ENCODE measurements around the gene NEURL3.

The NEURL3 gene

GRCh38 chr2:96547203-96547641 is 42.1 kb upstream of the NEURL3 start:
- H3K9me3 Mint-ChIP-seq = no peaks in the 10 kb centered on the region
- H3K27me3 Mint-ChIP-seq = no peaks in the 10 kb centered on the region
- peak overlapping the region; percentile 10 for H3K27ac Mint-ChIP-seq
- peaks cover 54% of the 10 kb centered on the region for H3K4me1 Mint-ChIP-seq
- DNase-seq (no peak), ATAC-seq (no peak)
- no peak overlapping the region for H3K4me3 Mint-ChIP-seq
- peaks cover 55% of the 10 kb centered on the region for H3K36me3 Mint-ChIP-seq (ENCODE audit: low read depth)

GRCh38 chr2:96546797-96547196 is 41.6 kb upstream of the NEURL3 start:
- Mint-ChIP-seq H3K27ac (no peak overlapping the region), H3K27me3 (no peaks in the 10 kb centered on the region), H3K36me3 (ENCODE audit: low read depth) (peaks cover 54% of the 10 kb centered on the region), H3K4me1 (peaks cover 57% of the 10 kb centered on the region), H3K9me3 (no peaks in the 10 kb centered on the region), H3K4me3 (no peak overlapping the region)
- no peak for ATAC-seq
- no peak for DNase-seq

- DNase-seq = peak; percentile 40
- Mint-ChIP-seq H3K27me3 (no peaks in the 10 kb centered on the region), H3K4me3 (peak overlapping the region; percentile 49), H3K9me3 (no peaks in the 10 kb centered on the region), H3K27ac (peak overlapping the region; percentile 71), H3K36me3 (ENCODE audit: low read depth) (peaks cover 58% of the 10 kb centered on the region), H3K4me1 (peaks cover 62% of the 10 kb centered on the region)
- peak; percentile 47 for ATAC-seq
Measured at GRCh38 chr2:96546321-96546720, 41.2 kb upstream of the NEURL3 start.

- Mint-ChIP-seq H3K27ac (no peak overlapping the region), H3K4me3 (no peak overlapping the region), H3K36me3 (ENCODE audit: low read depth) (peaks cover 72% of the 10 kb centered on the region), H3K27me3 (no peaks in the 10 kb centered on the region), H3K9me3 (no peaks in the 10 kb centered on the region), H3K4me1 (peaks cover 84% of the 10 kb centered on the region)
- ATAC-seq = no peak
- no peak for DNase-seq
Measured at GRCh38 chr2:96542357-96542977, 37.3 kb upstream of the NEURL3 start.

- Mint-ChIP-seq H3K9me3 (no peaks in the 10 kb centered on the region), H3K4me1 (peaks cover 76% of the 10 kb centered on the region), H3K27ac (no peak overlapping the region), H3K4me3 (peak overlapping the region; percentile 11), H3K36me3 (ENCODE audit: low read depth) (peaks cover 66% of the 10 kb centered on the region), H3K27me3 (no peaks in the 10 kb centered on the region)
- no peak for ATAC-seq
- DNase-seq = no peak
Measured at GRCh38 chr2:96541398-96542152, 36.4 kb upstream of the NEURL3 start.

GRCh38 chr2:96540136-96540535 is 35.0 kb upstream of the NEURL3 start:
- Mint-ChIP-seq H3K4me3 (peak overlapping the region; percentile 89), H3K4me1 (peaks cover 70% of the 10 kb centered on the region), H3K27me3 (no peaks in the 10 kb centered on the region), H3K9me3 (no peaks in the 10 kb centered on the region), H3K27ac (no peak overlapping the region), H3K36me3 (ENCODE audit: low read depth) (peaks cover 55% of the 10 kb centered on the region)
- DNase-seq (no peak), ATAC-seq (no peak)

- ATAC-seq (peak; percentile 2), DNase-seq (no peak)
- no peaks in the 10 kb centered on the region for H3K27me3 Mint-ChIP-seq
- no peaks in the 10 kb centered on the region for H3K9me3 Mint-ChIP-seq
- peaks cover 49% of the 10 kb centered on the region for H3K36me3 Mint-ChIP-seq (ENCODE audit: low read depth)
- H3K27ac Mint-ChIP-seq = peak overlapping the region; percentile 96
- H3K4me1 Mint-ChIP-seq = peaks cover 63% of the 10 kb centered on the region
- peak overlapping the region; percentile 89 for H3K4me3 Mint-ChIP-seq
Measured at GRCh38 chr2:96539215-96539920, 34.2 kb upstream of the NEURL3 start.

GRCh38 chr2:96538487-96539214 is 33.5 kb upstream of the NEURL3 start:
- H3K36me3 Mint-ChIP-seq (ENCODE audit: low read depth) = peaks cover 41% of the 10 kb centered on the region
- peak overlapping the region; percentile 89 for H3K4me3 Mint-ChIP-seq
- H3K27me3 Mint-ChIP-seq = no peaks in the 10 kb centered on the region
- H3K9me3 Mint-ChIP-seq = no peaks in the 10 kb centered on the region
- DNase-seq = peak; percentile 93
- H3K27ac Mint-ChIP-seq = peak overlapping the region; percentile 96
- ATAC-seq = peak; percentile 57
- H3K4me1 Mint-ChIP-seq = peaks cover 60% of the 10 kb centered on the region

GRCh38 chr2:96537734-96538486 is 32.8 kb upstream of the NEURL3 start:
- ATAC-seq = peak; percentile 30
- peak; percentile 58 for DNase-seq
- Mint-ChIP-seq H3K4me1 (peaks cover 60% of the 10 kb centered on the region), H3K4me3 (peak overlapping the region; percentile 89), H3K27me3 (no peaks in the 10 kb centered on the region), H3K27ac (peak overlapping the region; percentile 96), H3K36me3 (ENCODE audit: low read depth) (peaks cover 34% of the 10 kb centered on the region), H3K9me3 (no peaks in the 10 kb centered on the region)

GRCh38 chr2:96537066-96537733 is 32.0 kb upstream of the NEURL3 start:
- peaks cover 62% of the 10 kb centered on the region for H3K4me1 Mint-ChIP-seq
- DNase-seq (peak; percentile 86), ATAC-seq (peak; percentile 37)
- no peaks in the 10 kb centered on the region for H3K9me3 Mint-ChIP-seq
- peak overlapping the region; percentile 86 for H3K27ac Mint-ChIP-seq
- H3K27me3 Mint-ChIP-seq = no peaks in the 10 kb centered on the region
- H3K36me3 Mint-ChIP-seq (ENCODE audit: low read depth) = peaks cover 29% of the 10 kb centered on the region
- H3K4me3 Mint-ChIP-seq = peak overlapping the region; percentile 89

GRCh38 chr2:96536445-96537065 is 31.4 kb upstream of the NEURL3 start, which contains the start of gene ARID5A:
ARID5A (plus strand) TSS chr2:96536752; CDS start chr2:96536827, 75 bp downstream.
- H3K36me3 Mint-ChIP-seq (ENCODE audit: low read depth) = peaks cover 26% of the 10 kb centered on the region
- H3K27ac Mint-ChIP-seq = peak within 1 kb of the TSS; percentile 86
- peak within 1 kb of the TSS; percentile 89 for H3K4me3 Mint-ChIP-seq
- no peaks in the 10 kb centered on the region for H3K9me3 Mint-ChIP-seq
- DNase-seq (peak; percentile 93), ATAC-seq (peak; percentile 62)
- H3K27me3 Mint-ChIP-seq = no peaks in the 10 kb centered on the region
- peaks cover 63% of the 10 kb centered on the region for H3K4me1 Mint-ChIP-seq

- H3K36me3 Mint-ChIP-seq (ENCODE audit: low read depth) = peaks cover 19% of the 10 kb centered on the region
- H3K4me1 Mint-ChIP-seq = peaks cover 66% of the 10 kb centered on the region
- no peak overlapping the region for H3K4me3 Mint-ChIP-seq
- no peaks in the 10 kb centered on the region for H3K27me3 Mint-ChIP-seq
- ATAC-seq = no peak
- no peaks in the 10 kb centered on the region for H3K9me3 Mint-ChIP-seq
- no peak overlapping the region for H3K27ac Mint-ChIP-seq
- DNase-seq = no peak
Measured at GRCh38 chr2:96535331-96535730, 30.2 kb upstream of the NEURL3 start.

- H3K27me3 Mint-ChIP-seq = peaks cover 2% of the 10 kb centered on the region
- DNase-seq (no peak), ATAC-seq (no peak)
- H3K27ac Mint-ChIP-seq = no peak overlapping the region
- no peaks in the 10 kb centered on the region for H3K9me3 Mint-ChIP-seq
- H3K4me1 Mint-ChIP-seq = peaks cover 66% of the 10 kb centered on the region
- H3K4me3 Mint-ChIP-seq = no peak overlapping the region
- peaks cover 14% of the 10 kb centered on the region for H3K36me3 Mint-ChIP-seq (ENCODE audit: low read depth)
Measured at GRCh38 chr2:96534701-96535181, 29.6 kb upstream of the NEURL3 start.

All from activated naive CD8-positive, alpha-beta T cell treated with anti-CD3 and anti-CD28 coated beads, Interleukin-2, amount 50 U/mL, for 24 hours (primary cell).